GM19238 (cell line): Measurements from ENCODE around the gene SHD.
"Not testable (repeated sequence)": the region's sequence is repeated elsewhere in the genome, so short reads cannot be mapped to it uniquely, and the experiment has no call there.

Experiments used
- DNase-seq: peaks from one replicate; pipeline ENCODE4 v3.0.0; 2011; ENCODE audit warnings: low spot score; ENCODE audit not compliant: insufficient read length

The SHD gene

DNA sequence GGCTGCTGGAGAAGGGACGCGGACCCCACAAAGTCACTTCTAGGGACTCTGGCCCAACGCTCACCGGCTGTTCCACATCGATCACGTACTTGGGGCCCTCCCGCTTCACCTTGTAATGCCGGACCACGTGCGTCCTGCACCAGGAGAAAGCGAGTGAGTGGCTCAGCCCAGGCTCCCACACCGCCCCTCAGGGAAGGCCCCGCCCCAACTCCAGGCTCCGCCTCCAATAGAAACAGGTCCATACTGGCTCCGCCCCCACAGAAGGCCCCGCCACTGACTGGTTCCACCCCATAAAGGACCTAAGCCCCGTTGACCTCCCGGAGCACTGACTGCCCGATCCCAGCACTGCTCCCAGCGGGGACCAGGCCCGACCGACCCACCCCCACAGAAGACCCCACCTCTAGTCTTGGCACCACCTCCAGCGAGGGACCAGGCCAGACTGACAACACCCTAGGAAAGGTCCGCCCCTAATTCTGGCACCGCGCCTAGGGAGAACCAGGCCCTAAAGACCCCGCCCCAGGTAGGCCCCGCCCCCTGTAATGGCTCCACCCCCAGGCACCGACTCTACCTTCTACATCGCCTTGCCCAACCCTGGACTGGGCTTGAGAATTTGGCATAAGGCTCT, 48.3 kb downstream of the SHD start:
- DNase-seq: no peak

- DNase-seq: no peak
Measured at GRCh38 chr19:4327877-4328242, 48.8 kb downstream of the SHD start.

GRCh38 chr19:4328243-4328990, 49.4 kb downstream of the SHD start:
- DNase-seq: peak; percentile 93

DNA sequence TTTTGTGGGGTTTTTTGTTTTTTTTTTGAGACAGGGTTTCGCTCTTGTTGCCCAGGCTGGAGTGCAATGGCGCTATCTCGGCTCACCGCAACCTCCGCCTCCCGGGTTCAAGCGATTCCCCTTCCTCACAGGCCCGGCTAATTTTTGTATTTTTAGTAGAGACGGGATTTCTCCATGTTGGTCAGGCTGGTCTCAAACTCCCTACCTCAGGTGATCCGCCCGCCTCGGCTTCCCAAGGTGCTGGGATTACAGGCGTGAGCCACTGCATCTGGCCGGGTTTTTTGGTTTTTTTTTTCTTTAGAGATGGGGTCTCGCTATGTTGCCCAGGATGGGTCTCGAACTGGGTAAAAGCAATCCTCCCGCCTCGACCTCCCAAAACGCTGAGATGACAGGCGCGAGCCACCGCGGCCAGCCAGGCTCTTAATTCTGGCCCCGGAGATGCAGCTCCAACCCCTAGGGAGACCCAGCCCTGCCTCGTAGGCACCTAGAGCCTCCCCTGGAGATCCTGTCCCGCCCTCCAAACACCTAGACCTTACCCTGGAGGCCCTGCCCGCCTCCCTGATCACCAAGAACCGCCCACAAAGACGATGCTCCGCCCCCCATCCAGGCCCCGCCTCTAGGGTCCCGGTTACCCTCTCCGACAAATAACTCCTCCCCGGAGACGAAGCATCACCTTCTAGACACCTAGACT, 50.1 kb downstream of the SHD start:
- DNase-seq: not testable (repeated sequence)

GRCh38 chr19:4329858-4330257, 50.8 kb downstream of the SHD start:
- DNase-seq: no peak

DNA sequence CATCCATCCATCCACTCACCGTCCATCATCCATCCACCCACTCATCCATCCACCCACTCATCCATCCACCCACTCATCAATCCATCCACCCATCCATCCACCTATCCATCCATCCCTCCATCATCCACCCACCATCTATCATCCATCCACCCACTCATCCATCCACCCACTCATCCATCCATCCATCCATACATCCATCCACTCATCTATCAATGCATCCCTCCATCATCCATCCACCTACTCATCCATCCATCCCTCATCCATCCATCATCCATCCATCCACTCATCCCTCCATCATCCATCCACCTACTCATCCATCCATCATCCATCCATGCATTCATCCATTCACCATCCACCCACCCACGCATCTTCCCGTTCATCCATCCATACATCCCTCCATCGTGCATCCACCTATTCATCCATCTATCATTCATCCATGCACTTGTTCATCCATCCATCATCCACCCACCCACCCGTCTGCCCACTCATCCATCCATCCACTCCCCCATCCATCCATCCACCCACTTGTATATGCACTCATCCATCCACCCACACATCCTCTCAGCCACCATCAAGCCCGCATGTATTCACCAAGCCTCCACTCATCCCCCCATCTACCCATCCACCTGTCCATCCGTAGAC, 56.0 kb downstream of the SHD start:
- no peak for DNase-seq

DNA sequence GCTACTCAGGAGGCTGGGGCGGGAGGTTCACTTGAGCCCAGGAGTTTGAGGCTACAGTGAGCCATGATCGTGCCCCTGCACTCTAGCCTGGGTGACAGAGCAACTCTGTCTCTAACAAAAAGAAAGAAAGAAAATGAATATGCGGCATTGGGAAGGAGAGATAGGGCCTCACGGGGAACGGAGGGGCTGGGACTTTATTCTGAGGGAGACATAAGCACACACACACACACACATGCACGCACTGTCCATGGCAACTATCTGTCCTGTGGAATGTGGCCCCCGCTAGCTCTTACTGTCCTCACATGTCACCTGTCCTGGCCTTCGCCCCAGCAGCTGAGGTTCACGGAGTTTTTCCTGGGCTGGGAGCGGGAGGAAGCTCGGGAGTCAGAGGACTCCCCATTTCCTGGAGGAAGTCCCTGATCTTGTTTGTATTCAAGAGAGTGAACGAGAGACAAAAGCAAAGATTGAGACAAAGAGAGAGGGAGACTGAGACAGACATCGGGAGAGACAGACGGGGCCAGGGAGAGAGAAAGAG, 58.9 kb downstream of the SHD start:
- no peak for DNase-seq

- no peak for DNase-seq
Measured at GRCh38 chr19:4338441-4339355, 59.6 kb downstream of the SHD start, which contains the start of gene STAP2. Gene STAP2, minus strand, starts transcription at chr19:4338827. Its CDS starts 74 bp downstream, at chr19:4338753.
